GM18907 (cell line): Measurements from ENCODE around the gene TSGA10IP.
"Not testable (repeated sequence)": the region's sequence is repeated elsewhere in the genome, so short reads cannot be mapped to it uniquely, and the experiment has no call there.

Experiments
- ATAC-seq: cut with Tn5 transposase; IDR thresholded peaks from one replicate; pipeline ENCODE4 v1.9.1; 2021; ENCODE audit warnings: mild to moderate bottlenecking, moderate library complexity; ENCODE audit not compliant: unreplicated experiment

The TSGA10IP gene

GRCh38 chr11:65945941-65946558, 770 bp downstream of the TSGA10IP start:
- ATAC-seq, result no peak

- no peak for ATAC-seq
Measured at GRCh38 chr11:65946655-65947054, 1.4 kb downstream of the TSGA10IP start.

- ATAC-seq, result no peak
Measured at GRCh38 chr11:65947133-65947532, 1.9 kb downstream of the TSGA10IP start.

GRCh38 chr11:65947603-65948125, 2.4 kb downstream of the TSGA10IP start:
- ATAC-seq, result no peak

GRCh38 chr11:65950711-65951110, 5.4 kb downstream of the TSGA10IP start:
- ATAC-seq, result not testable (repeated sequence)

GRCh38 chr11:65951641-65952040, 6.4 kb downstream of the TSGA10IP start:
- not testable (repeated sequence) for ATAC-seq

- no peak for ATAC-seq
Measured at GRCh38 chr11:65952052-65952521, 6.8 kb downstream of the TSGA10IP start.

GRCh38 chr11:65953471-65953870, 8.2 kb downstream of the TSGA10IP start:
- ATAC-seq, result no peak

GRCh38 chr11:65954771-65955170, 9.5 kb downstream of the TSGA10IP start:
- ATAC-seq, result no peak

- no peak for ATAC-seq
Measured at GRCh38 chr11:65958291-65958690, 13.0 kb downstream of the TSGA10IP start.

- no peak for ATAC-seq
Measured at GRCh38 chr11:65958774-65959420, 13.6 kb downstream of the TSGA10IP start.

GRCh38 chr11:65960824-65961266, 15.6 kb downstream of the TSGA10IP start:
- ATAC-seq, result no peak

GRCh38 chr11:65961267-65962140, 16.2 kb downstream of the TSGA10IP start, which contains the start of gene SART1:
Gene SART1, plus strand, starts transcription at chr11:65961734. Its CDS starts 47 bp downstream, at chr11:65961781.
- peak; percentile 84 for ATAC-seq

- ATAC-seq, result no peak
Measured at GRCh38 chr11:65962141-65962564, 16.9 kb downstream of the TSGA10IP start.

GRCh38 chr11:65964906-65965305, 19.6 kb downstream of the TSGA10IP start:
- ATAC-seq, result no peak

- ATAC-seq, result no peak
Measured at GRCh38 chr11:65965986-65966762, 20.9 kb downstream of the TSGA10IP start.

- ATAC-seq, result no peak
Measured at GRCh38 chr11:65967329-65967934, 22.2 kb downstream of the TSGA10IP start.

- ATAC-seq, result no peak
Measured at GRCh38 chr11:65968600-65969482, 23.6 kb downstream of the TSGA10IP start.

GRCh38 chr11:65972116-65972515, 26.8 kb downstream of the TSGA10IP start:
- ATAC-seq, result no peak
